CD4-positive, alpha-beta memory T cell (primary cell): Measurements from ENCODE around the gene PI4KA. TPM values are rescaled to one million over a fixed set of nuclear protein-coding genes. Genes with fewer than 3 reads are reported as not detected.
A peak's percentile ranks its signal among the peaks of the same experiment; 100 is the strongest.

Source experiments
- CTCF ChIA-PET: fragments of 350-600 bp; sonication (Branson Sonifier 250); formaldehyde crosslinking; loops from one replicate; lab custom pipeline; 2021; ENCODE audit warnings: inconsistent platforms; ENCODE audit not compliant: partially characterized antibody; lab: Charles Lee
- POLR2A ChIA-PET: fragments of 350-600 bp; sonication (Branson Sonifier 250); formaldehyde crosslinking; loops from one replicate; lab custom pipeline; 2021; ENCODE audit not compliant: partially characterized antibody; lab: Charles Lee
- DNase-seq, 5 donors: peaks; one replicate each; pipeline versions ENCODE4 v3.0.0 to v3.0.0-alpha.2; 2020 to 2022; ENCODE audit warnings: mixed read lengths in 1 of 5
- H3K27ac ChIP-seq: one replicate; pipeline ENCODE4 v1.7.0; 2013; ENCODE audit warnings: low read depth, low read length
- H3K27me3 ChIP-seq: 2 replicates; pipeline ENCODE4 v1.7.0; 2013; ENCODE audit warnings: mild to moderate bottlenecking, low read length, moderate library complexity; ENCODE audit not compliant: insufficient read depth
- H3K36me3 ChIP-seq: 2 replicates; pipeline ENCODE4 v1.7.0; 2013; ENCODE audit warnings: mild to moderate bottlenecking, low read length, moderate library complexity; ENCODE audit not compliant: insufficient read depth
- H3K4me1 ChIP-seq: 2 replicates; pipeline ENCODE4 v1.7.0; 2013; ENCODE audit warnings: mild to moderate bottlenecking, low read length, moderate library complexity; ENCODE audit not compliant: insufficient read depth
- H3K4me3 ChIP-seq, 2 donors: one replicate each; pipeline ENCODE4 v1.7.0; 2013; ENCODE audit warnings: low read length in 2 of 2, mild to moderate bottlenecking in 1 of 2
- H3K9me3 ChIP-seq, 2 donors: one replicate each; pipeline ENCODE4 v1.7.0; 2013; ENCODE audit warnings: low read length in 2 of 2, control low read depth in 1 of 2; ENCODE audit not compliant: control insufficient read depth in 1 of 2
- H3K27ac Mint-ChIP-seq, 7 donors: one replicate each; pipeline ENCODE4 v1.8.0; 2020 to 2021; ENCODE audit warnings: mixed read lengths in 7 of 7, mild to moderate bottlenecking in 6 of 7, inconsistent platforms in 3 of 7, moderate library complexity in 3 of 7
- H3K27me3 Mint-ChIP-seq, 2 donors: one replicate each; pipeline ENCODE4 v1.8.0; 2020 to 2021; ENCODE audit warnings: mixed read lengths in 2 of 2
- H3K36me3 Mint-ChIP-seq, 2 donors: one replicate each; pipeline ENCODE4 v1.8.0; 2020 to 2021; ENCODE audit warnings: mixed read lengths in 2 of 2, inconsistent platforms in 1 of 2, mild to moderate bottlenecking in 1 of 2
- H3K4me1 Mint-ChIP-seq, 4 donors: one replicate each; pipeline ENCODE4 v1.8.0; 2020 to 2021; ENCODE audit warnings: mixed read lengths in 4 of 4, mild to moderate bottlenecking in 1 of 4
- H3K4me3 Mint-ChIP-seq, 8 donors: one replicate each; pipeline ENCODE4 v1.8.0; 2020 to 2021; ENCODE audit warnings: mixed read lengths in 8 of 8, mild to moderate bottlenecking in 7 of 8, moderate library complexity in 6 of 8, inconsistent platforms in 3 of 8
- H3K9me3 Mint-ChIP-seq, 8 donors: one replicate each; pipeline ENCODE4 v1.8.0; 2020 to 2021; ENCODE audit warnings: mixed read lengths in 8 of 8, mild to moderate bottlenecking in 5 of 8, inconsistent platforms in 3 of 8, moderate library complexity in 1 of 8
- intact Hi-C: fragments of 100-400 bp; cut with micrococcal nuclease; formaldehyde crosslinking; loops from one replicate; pipeline ENCODE4 v1.15.1; 2023
- polyA plus RNA-seq, 2 donors: library from polyadenylated mRNA; unstranded; fragments of 300-500 nt; fragmentation: Illumina TruSeq; gene quantifications; one replicate each; pipeline ENCODE4 v1.2.3, GENCODE V29; 2021
- total RNA-seq, 2 experiments: library from RNA; stranded (reverse); gene quantifications; one replicate each; pipeline ENCODE4 v1.2.3, GENCODE V29; 2021

PI4KA gene
- total and polyA plus RNA-seq, 4 experiments from 2014 or later: 31.5 to 145 (median 110) TPM

- intact Hi-C loops: no loop called here
- peaks cover 0 to 2% (median 0%) of the 10 kb centered on the region in 4 donors for H3K4me1 Mint-ChIP-seq
- Histone ChIP-seq H3K27ac (no peak overlapping the region), H3K27me3 (no peaks in the 10 kb centered on the region), H3K9me3 (no peaks in the 10 kb centered on the region), H3K4me1 (peaks cover 4% of the 10 kb centered on the region), H3K4me3 (no peak overlapping the region), H3K36me3 (peaks cover 66% of the 10 kb centered on the region)
- DNase-seq: no peak
- no peaks in the 10 kb centered on the region for H3K27me3 Mint-ChIP-seq
- ChIA-PET POLR2A (no interaction called here), CTCF (no interaction called here)
- peaks cover 69 to 82% of the 10 kb centered on the region in 2 donors for H3K36me3 Mint-ChIP-seq
- H3K4me3 Mint-ChIP-seq: no peak overlapping the region
- no peaks in the 10 kb centered on the region for H3K9me3 Mint-ChIP-seq
- H3K27ac Mint-ChIP-seq: no peak overlapping the region
These were observed 51.3 kb downstream of the PI4KA start for GRCh38 chr22:20807315-20807752.

GRCh38 chr22:20805972-20806471 is 52.6 kb downstream of the PI4KA start:
- no peak for DNase-seq
- Mint-ChIP-seq H3K36me3 (peaks cover 66 to 85% of the 10 kb centered on the region in 2 donors), H3K4me1 (peaks cover 0 to 3% (median 0%) of the 10 kb centered on the region in 4 donors), H3K9me3 (no peaks in the 10 kb centered on the region), H3K27me3 (no peaks in the 10 kb centered on the region), H3K27ac (peak overlapping the region in 1 of 7 donors; percentile 69), H3K4me3 (no peak overlapping the region)
- Histone ChIP-seq H3K9me3 (no peaks in the 10 kb centered on the region), H3K4me3 (no peak overlapping the region), H3K27me3 (no peaks in the 10 kb centered on the region), H3K4me1 (peaks cover 4% of the 10 kb centered on the region), H3K36me3 (peaks cover 70% of the 10 kb centered on the region), H3K27ac (no peak overlapping the region)
- intact Hi-C loops: no loop called here
- ChIA-PET POLR2A (no interaction called here), CTCF (interaction anchor here (0.7 kb wide), 1 partner anchor 23 kb away, joined by 4 read pairs; no protein-coding TSS in a partner anchor)

GRCh38 chr22:20804650-20805049 is 54.0 kb downstream of the PI4KA start:
- Histone ChIP-seq H3K9me3 (no peaks in the 10 kb centered on the region), H3K4me1 (peaks cover 4% of the 10 kb centered on the region), H3K36me3 (peaks cover 67% of the 10 kb centered on the region), H3K4me3 (no peak overlapping the region), H3K27ac (no peak overlapping the region), H3K27me3 (no peaks in the 10 kb centered on the region)
- intact Hi-C loops: no loop called here
- peaks cover 0 to 1% (median 0%) of the 10 kb centered on the region in 4 donors for H3K4me1 Mint-ChIP-seq
- no peaks in the 10 kb centered on the region for H3K9me3 Mint-ChIP-seq
- H3K27me3 Mint-ChIP-seq: no peaks in the 10 kb centered on the region
- H3K27ac Mint-ChIP-seq: peak overlapping the region in 1 of 7 donors; percentile 82
- CTCF ChIA-PET: no interaction called here
- no peak overlapping the region for H3K4me3 Mint-ChIP-seq
- POLR2A ChIA-PET: no interaction called here
- no peak for DNase-seq
- H3K36me3 Mint-ChIP-seq: peaks cover 67 to 82% of the 10 kb centered on the region in 2 donors

GRCh38 chr22:20803696-20804324 is 54.8 kb downstream of the PI4KA start:
- H3K27me3 Mint-ChIP-seq: no peaks in the 10 kb centered on the region
- peaks cover 70 to 82% of the 10 kb centered on the region in 2 donors for H3K36me3 Mint-ChIP-seq
- Histone ChIP-seq H3K27me3 (no peaks in the 10 kb centered on the region), H3K9me3 (no peaks in the 10 kb centered on the region), H3K36me3 (peaks cover 70% of the 10 kb centered on the region), H3K27ac (no peak overlapping the region), H3K4me1 (peaks cover 4% of the 10 kb centered on the region), H3K4me3 (no peak overlapping the region)
- intact Hi-C loops: no loop called here
- no peak overlapping the region for H3K4me3 Mint-ChIP-seq
- POLR2A ChIA-PET: interaction anchor here (1.4 kb wide), 1 partner anchor 10 kb away, joined by 4 read pairs; no protein-coding TSS in a partner anchor
- no peak overlapping the region for H3K27ac Mint-ChIP-seq
- DNase-seq: peak in 4 of 5 donors; percentile 3 to 25 (median 10)
- peaks cover 0 to 1% (median 0%) of the 10 kb centered on the region in 4 donors for H3K4me1 Mint-ChIP-seq
- H3K9me3 Mint-ChIP-seq: no peaks in the 10 kb centered on the region
- CTCF ChIA-PET: interaction anchor here (1.2 to 1.3 kb wide), 2 partner anchors 12 to 156 kb away, joined by 3 to 4 read pairs; no protein-coding TSS in a partner anchor

- no peak overlapping the region for H3K4me3 ChIP-seq
- H3K27me3 ChIP-seq: no peaks in the 10 kb centered on the region
- no peak overlapping the region for H3K4me3 Mint-ChIP-seq
- POLR2A ChIA-PET: interaction anchor here (1.4 kb wide), 1 partner anchor 9 kb away, joined by 4 read pairs; no protein-coding TSS in a partner anchor
- DNase-seq: no peak
- no peaks in the 10 kb centered on the region for H3K9me3 Mint-ChIP-seq
- no peaks in the 10 kb centered on the region for H3K27me3 Mint-ChIP-seq
- no peaks in the 10 kb centered on the region for H3K9me3 ChIP-seq
- peaks cover 75 to 87% of the 10 kb centered on the region in 2 donors for H3K36me3 Mint-ChIP-seq
- H3K27ac Mint-ChIP-seq: peak overlapping the region in 1 of 7 donors; percentile 80
- peaks cover 0 to 1% (median 0%) of the 10 kb centered on the region in 4 donors for H3K4me1 Mint-ChIP-seq
- CTCF ChIA-PET: interaction anchor here (0.9 to 1.3 kb wide), 3 partner anchors 12 to 157 kb away, joined by 3 to 4 read pairs (median 3); no protein-coding TSS in a partner anchor
- no peak overlapping the region for H3K27ac ChIP-seq
- intact Hi-C loops: no loop called here
- peaks cover 4% of the 10 kb centered on the region for H3K4me1 ChIP-seq
- peaks cover 76% of the 10 kb centered on the region for H3K36me3 ChIP-seq
These were observed 55.6 kb downstream of the PI4KA start for GRCh38 chr22:20802922-20803553.

GRCh38 chr22:20802452-20802851 is 56.2 kb downstream of the PI4KA start:
- POLR2A ChIA-PET: no interaction called here
- Histone ChIP-seq H3K9me3 (no peaks in the 10 kb centered on the region), H3K27me3 (no peaks in the 10 kb centered on the region), H3K27ac (no peak overlapping the region), H3K4me1 (peaks cover 4% of the 10 kb centered on the region), H3K4me3 (no peak overlapping the region), H3K36me3 (peaks cover 80% of the 10 kb centered on the region)
- Mint-ChIP-seq H3K4me3 (no peak overlapping the region), H3K9me3 (no peaks in the 10 kb centered on the region), H3K36me3 (peaks cover 73 to 88% of the 10 kb centered on the region in 2 donors), H3K4me1 (peaks cover 0 to 1% (median 0%) of the 10 kb centered on the region in 4 donors), H3K27me3 (no peaks in the 10 kb centered on the region), H3K27ac (no peak overlapping the region)
- DNase-seq: no peak
- intact Hi-C loops: no loop called here
- CTCF ChIA-PET: interaction anchor here (0.9 kb wide), 1 partner anchor 19 kb away, joined by 3 read pairs; no protein-coding TSS in a partner anchor

- CTCF ChIA-PET: interaction anchor here (0.8 to 1.2 kb wide), 3 partner anchors 15 to 22 kb away, joined by 3 read pairs; no protein-coding TSS in a partner anchor
These were observed 59.2 kb downstream of the PI4KA start for GRCh38 chr22:20799449-20799848.

More at GRCh38 chr22:20799449-20799848, 59.2 kb downstream of the PI4KA start:
- intact Hi-C loops: no loop called here
- Histone ChIP-seq H3K27ac (no peak overlapping the region), H3K4me1 (no peaks in the 10 kb centered on the region), H3K27me3 (no peaks in the 10 kb centered on the region), H3K4me3 (no peak overlapping the region), H3K9me3 (no peaks in the 10 kb centered on the region), H3K36me3 (peaks cover 79% of the 10 kb centered on the region)
- H3K27ac Mint-ChIP-seq: no peak overlapping the region
- no peak overlapping the region for H3K4me3 Mint-ChIP-seq
- H3K4me1 Mint-ChIP-seq: peaks cover 0 to 1% (median 0%) of the 10 kb centered on the region in 4 donors
- no peak for DNase-seq
- H3K9me3 Mint-ChIP-seq: no peaks in the 10 kb centered on the region
- POLR2A ChIA-PET: no interaction called here
- H3K36me3 Mint-ChIP-seq: peaks cover 78 to 93% of the 10 kb centered on the region in 2 donors
- no peaks in the 10 kb centered on the region for H3K27me3 Mint-ChIP-seq
